DMS 273 (cell line): ENCODE data around the gene BICD1.

Experiments used
- DNase-seq: peaks from one replicate; lab custom pipeline; 2025; ENCODE audit not compliant: unreplicated experiment; lab: John Stamatoyannopoulos, UW

The BICD1 gene

DNA sequence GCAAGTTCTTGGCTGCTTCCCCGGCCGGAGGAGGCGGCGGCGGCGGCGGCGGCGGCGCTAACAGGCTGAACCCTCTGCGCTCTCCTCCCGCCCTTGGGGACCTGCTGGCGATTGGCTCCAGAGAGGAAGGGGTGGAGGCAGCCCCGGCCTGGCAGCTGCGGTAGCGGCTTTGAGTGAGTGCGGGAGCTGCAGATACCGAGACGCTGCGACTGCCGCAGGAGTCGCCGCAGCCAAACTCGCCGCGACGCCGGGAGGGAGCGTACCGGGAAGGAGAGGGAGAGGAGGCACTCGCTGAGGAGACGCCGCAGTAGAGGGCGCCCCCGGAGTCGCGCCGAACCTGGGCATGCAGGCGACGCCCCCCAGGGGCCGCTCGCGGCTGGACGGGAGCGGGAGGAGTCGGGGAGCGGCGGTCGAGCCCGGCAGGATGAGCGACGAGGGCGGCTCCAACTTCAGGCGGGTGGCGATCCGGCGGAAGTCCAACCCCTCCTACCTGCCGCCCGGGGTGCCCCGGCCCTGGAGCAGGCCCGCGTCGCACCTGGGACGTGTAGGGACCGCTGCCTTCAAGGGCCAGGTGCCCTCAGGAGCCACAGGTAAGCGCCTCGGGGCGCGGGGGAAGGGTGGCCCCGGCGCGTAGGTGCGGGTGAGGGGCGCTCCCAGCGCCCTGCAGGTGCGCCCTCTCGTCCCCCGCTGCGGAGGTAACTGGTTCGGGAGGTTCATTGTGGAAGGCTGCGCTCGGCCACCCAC is 292.9 kb downstream of the BICD1 start, which contains the start of gene FGD4:
TSS of gene FGD4 (plus strand) at position 189 of the 744 bp plus-strand sequence.
- peak; percentile 90 for DNase-seq

DNA sequence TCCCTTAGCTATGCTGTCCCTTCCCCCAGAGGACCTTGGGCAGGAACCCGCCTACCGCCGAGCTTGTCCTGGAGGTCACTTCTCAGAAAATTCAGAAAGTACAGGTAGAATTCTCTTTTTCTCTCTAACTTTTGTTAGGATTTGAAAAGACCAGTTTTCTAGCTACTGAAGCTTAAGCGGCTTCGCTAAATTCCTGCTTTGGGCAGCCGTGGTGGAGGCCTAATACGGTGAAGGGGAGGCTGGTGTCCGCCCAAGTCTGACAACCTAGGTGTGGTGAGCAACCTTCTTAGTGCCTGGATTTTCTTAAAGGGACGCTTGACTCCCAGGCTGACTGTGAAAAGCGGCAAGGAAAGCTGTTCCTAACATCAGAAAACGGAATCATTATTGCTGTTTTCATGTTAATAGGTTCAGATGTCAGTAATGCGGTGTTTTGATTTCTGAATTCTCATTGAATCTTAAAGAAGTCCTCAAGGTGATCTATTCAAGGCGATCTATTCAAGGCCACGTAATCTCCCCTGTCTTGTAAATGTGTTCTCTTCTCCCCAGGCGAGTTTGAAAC is 293.5 kb downstream of the BICD1 start:
- no peak for DNase-seq

DNA sequence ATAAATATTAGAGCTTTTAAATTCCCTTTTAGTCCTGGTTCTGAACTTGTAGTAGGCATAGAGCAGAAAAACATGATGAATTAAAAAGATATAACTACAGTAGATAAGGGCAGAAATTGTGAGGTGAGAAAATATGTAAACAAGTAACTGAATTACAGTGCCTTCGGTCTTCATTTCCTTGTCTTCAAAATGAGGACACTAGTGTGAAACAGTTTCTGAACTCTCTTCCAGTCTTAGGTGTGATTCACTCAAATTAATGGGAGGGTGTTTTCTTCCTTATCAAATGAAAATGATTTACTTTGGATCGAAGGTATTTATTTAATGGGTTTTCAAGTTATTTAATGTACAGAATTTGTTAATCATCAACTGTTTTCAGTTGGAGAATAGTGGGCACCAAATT is 294.2 kb downstream of the BICD1 start:
- DNase-seq, result no peak

DNA sequence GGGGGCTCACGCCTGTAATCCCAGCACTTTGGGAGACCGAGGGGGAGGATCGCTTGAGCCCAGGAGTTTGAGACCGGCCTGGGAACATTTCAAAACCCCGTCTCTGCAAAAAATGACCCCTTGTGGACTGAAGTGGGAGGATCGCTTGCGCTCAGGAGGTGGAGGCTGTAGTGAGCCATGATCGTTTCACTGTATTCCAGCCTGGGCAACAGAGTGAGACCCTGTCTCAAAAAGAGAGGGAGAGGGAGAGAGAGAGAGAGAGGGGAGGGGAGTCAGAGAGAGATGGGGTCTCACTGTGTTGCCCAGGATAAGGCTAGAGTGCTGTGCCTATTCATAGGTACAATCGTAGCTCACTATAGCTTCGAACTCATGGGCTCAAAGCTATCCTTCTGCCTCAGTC is 295.5 kb downstream of the BICD1 start:
- DNase-seq, result no peak

DNA sequence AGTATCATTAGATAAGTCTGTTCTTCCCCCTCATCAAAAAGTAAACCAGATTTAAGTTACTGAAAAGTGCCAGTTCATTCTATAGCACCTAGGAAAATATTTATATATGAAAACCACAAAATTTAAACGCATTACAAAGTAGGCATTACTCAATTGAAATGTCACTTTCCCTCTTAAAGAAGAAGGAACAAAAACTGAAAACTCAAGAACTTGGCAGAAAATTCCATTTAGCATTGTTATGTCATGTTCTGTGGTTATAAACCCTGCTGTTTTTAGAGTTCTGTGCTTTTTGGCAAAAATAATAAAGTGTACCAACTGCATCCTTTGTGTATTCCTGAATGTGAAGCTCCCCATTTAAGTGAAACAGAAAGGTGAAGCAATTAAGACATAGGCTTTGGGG is 296.3 kb downstream of the BICD1 start:
- DNase-seq, result no peak

DNA sequence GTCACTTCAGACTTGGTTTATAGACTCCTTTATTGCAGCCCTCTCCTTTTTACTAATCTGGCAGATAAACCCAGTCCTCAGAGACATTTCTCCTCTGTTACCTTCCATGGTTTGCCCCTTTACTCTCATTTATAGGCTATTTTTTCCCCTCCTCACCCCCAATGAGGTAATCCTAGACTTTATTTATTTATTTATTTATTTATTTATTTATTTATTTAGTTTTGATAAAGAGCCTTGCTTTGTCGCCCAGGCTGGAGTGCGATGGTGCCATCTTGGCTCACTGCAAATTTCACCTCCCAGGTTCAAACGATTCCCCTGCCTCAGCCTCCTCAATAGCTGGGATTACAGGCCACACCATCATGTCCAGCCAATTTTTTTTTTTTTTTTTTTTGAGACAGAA is 301.1 kb downstream of the BICD1 start:
- DNase-seq, result no peak

DNA sequence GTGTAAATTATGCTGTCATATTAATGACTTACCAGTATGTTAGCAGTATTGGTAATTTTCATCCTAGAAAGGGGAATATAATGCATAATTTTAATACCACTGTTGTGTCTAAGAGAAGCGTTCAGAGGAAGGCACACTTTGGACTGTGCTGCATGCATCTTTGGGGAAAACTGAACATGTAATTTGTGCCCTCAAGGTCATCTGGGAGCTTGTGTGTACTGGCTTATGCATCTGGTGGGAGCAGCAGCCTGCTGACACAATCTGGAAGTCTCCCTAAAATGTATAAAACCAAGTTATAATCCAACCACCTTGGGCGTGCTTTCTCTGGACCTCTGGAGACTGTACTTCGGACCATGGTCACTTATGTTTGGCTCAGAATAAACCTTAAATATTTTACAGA is 306.8 kb downstream of the BICD1 start:
- peak; percentile 6 for DNase-seq

DNA sequence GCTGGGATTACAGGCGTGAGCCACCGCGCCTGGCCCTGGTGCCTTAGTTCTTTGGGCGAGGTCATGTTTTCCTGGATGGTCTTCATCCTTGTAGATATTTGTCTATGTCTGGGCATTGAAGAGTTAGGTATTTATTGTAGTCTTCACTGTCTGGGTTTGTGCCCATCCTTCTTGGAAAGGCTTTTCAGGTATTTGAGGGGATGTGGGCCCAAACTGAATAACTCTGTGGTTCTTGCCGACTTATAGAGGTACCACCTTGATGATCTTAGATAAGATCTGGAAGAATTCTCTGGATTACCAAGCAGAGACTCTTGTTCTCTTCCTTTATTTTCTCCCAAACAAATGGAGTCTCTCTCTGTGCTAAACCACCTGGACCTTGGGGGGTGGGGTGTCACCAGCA is 311.6 kb downstream of the BICD1 start:
- no peak for DNase-seq

DNA sequence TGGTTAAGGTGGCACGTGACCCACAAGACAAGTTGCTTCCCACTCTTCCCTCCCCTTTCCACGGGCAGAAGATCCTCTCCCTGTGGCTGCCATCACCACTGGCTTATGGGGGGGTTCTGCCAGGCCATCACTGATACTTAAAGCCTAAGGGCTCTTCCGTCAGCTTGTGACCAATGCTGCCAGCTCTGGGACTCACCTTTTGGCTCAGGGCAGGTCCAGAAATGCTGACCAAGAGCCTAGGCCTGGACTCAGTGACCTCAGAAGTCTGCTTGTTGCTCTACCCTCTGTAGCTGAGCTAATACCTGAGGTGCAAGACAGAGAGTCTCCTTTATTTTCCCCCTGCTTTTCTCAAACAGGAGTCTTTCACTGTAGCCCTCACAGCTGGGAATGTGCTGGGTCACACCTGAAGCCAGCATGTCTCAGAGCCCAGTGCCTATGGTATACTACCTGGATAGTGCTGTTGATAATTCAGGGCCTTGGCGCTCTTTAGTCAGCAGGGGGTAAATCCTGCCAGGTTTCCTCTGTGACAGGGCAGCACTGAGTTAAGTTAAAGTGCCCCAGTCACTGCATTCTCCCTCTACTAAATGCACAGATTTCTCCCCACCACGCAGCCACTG is 312.4 kb downstream of the BICD1 start:
- DNase-seq, result no peak

DNA sequence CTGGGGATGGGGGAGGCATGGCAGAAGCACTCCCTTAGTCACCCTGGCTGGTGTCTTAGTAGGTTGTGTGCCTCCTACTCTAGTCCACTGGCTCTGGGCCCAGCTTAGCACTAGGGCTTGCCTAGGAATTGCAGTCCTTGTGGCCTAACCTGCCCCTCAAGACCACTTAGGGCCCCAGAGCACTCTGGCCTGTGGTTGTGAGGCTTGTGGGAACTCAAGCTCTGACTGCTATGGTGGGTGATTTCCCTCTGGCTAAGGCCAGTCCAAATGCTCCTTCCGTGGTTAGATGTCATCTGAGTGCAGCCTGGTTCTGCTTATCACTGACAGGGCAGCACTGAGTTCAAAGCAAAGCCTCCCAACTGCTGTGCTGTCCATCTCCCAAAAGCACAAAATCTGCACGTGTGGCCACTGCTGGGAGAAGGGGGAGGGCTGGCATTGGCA is 312.9 kb downstream of the BICD1 start:
- no peak for DNase-seq

DNA sequence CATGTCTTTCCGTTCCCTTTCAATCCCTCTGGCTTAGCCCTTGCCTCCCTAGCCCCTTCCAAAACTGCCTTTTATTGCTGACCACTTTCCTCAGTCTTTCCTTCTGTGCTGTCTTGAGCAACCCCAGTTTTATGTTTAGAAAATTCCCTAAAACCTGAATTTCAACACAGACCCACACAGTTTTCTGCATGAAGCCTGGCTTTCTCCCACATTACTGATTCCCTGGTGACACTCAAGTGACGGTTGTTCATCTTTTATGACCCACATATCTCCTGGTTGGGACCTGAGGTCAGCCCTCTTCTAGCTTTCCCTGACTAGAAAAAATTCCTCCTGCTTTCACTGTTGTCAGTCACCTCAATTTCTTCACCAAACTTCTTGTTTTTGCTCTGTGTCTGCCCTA is 313.7 kb downstream of the BICD1 start:
- DNase-seq, result no peak

DNA sequence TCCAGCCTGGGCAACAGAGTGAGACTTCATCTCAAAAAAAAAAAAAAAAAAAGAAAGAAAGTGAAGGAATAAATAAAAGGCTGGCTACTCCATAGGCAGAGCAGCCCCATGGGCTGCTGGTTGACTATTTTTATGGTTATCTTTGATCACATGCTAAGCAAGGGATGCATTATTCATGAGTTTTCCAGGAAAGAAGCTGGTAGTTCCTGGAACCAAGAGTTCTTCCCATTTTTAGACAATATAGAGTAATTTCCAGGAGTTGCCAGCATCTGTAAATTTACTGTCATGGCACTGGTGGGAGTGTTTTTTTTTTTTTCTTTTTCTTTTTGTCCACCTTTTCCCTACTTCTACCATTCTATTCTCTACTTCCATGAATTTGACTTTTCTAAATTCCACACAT is 316.9 kb downstream of the BICD1 start:
- no peak for DNase-seq

DNA sequence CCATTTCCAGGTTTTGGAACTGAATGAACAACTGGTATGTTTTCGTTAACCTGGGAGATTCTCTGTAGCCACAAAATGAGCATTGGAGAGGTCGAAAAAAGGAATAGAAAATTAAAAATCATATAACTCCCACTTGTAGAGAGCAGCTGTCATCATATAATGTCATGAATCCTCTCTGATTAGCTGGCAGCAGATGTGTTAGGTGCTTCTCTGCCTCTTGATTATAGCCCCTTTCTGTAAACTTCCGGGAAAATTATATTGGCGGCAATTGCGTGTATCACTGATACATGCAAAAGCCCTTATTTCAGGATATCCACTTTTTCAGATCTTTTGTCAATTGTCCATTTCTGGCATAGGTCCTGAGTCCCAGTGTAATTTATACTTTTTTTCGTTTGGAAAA is 324.4 kb downstream of the BICD1 start:
- DNase-seq, result no peak
